Left lung (tissue), 10 donors: Measurements from ENCODE around the gene SENP3. TPM values are rescaled to one million over a fixed set of nuclear protein-coding genes. Genes with fewer than 3 reads are reported as not detected.
A peak's percentile ranks its signal among the peaks of the same experiment; 100 is the strongest.

Experiments used
- ATAC-seq: fragments of 200-7000 bp; cut with Tn5 transposase; one replicate; pipeline ENCODE4 v1.9.1; 2020; ENCODE audit warnings: moderate library complexity
- DNase-seq, 4 donors: peaks; one replicate each; pipeline ENCODE4 v3.0.0-alpha.2; 2013 to 2020
- H3K27ac ChIP-seq, 2 donors: fragments of 200-600 bp; sonication (generic) in 1 of 2; one replicate each; pipeline versions ENCODE4 v1.5.0 to v1.8.0; 2020 to 2021
- H3K27me3 ChIP-seq, 2 donors: fragments of 200-600 bp; sonication (generic) in 1 of 2; one replicate each; pipeline versions ENCODE4 v1.5.0 to v1.8.0; 2020 to 2021
- H3K36me3 ChIP-seq, 2 donors: fragments of 200-600 bp; sonication (generic) in 1 of 2; one replicate each; pipeline versions ENCODE4 v1.5.0 to v1.8.0; 2020 to 2021
- H3K4me1 ChIP-seq, 2 donors: fragments of 200-600 bp; one replicate each; pipeline ENCODE4 v1.8.0; 2021
- H3K4me3 ChIP-seq, 2 donors: fragments of 200-600 bp; sonication (generic) in 1 of 2; one replicate each; pipeline versions ENCODE4 v1.5.0 to v1.8.0; 2020 to 2021; ENCODE audit warnings: mild to moderate bottlenecking in 1 of 2
- H3K9me3 ChIP-seq, 2 donors: fragments of 200-600 bp; sonication (generic) in 1 of 2; one replicate each; pipeline versions ENCODE4 v1.5.0 to v1.8.0; 2020 to 2021
- CTCF ChIP-seq, 2 donors: fragments of 200-600 bp; sonication (generic) in 1 of 2; IDR thresholded peaks; one replicate each; pipeline versions ENCODE4 v1.5.0 to v1.8.0; 2021; ENCODE audit warnings: antibody characterized with exemption in 2 of 2
- intact Hi-C, 2 donors: fragments of 100-400 bp; cut with DNase I; formaldehyde crosslinking; loops; one replicate each; pipeline versions ENCODE4 v1.11.2 to v1.14.2; 2022
- polyA plus RNA-seq, 6 donors: library from polyadenylated mRNA; unstranded; fragments of 120-200 nt; gene quantifications; one replicate each; pipeline ENCODE4 v1.2.1, GENCODE V29; 2013; ENCODE audit not compliant: insufficient read length in 6 of 6
- total RNA-seq, 2 donors: library from RNA; stranded (reverse); fragmentation: NEBNext Ultra II Directional; extraction: Animal tissue kit (Norgen Biotek cat#: 25700); gene quantifications; one replicate each; pipeline ENCODE4 v1.2.1, GENCODE V29; 2021
- donor health status: DM: no; HTN: yes; CAD: no.
- donor health status: DM: no; HTN: no; CAD: no.

Gene SENP3
- total and polyA plus RNA-seq, 8 donors, result 43.5 to 72.5 (median 67.9) TPM

- Histone ChIP-seq H3K9me3 (no peaks in the 10 kb centered on the region), H3K4me3 (no peak overlapping the region), H3K4me1 (peaks cover 0 to 2% of the 10 kb centered on the region in 2 donors), H3K27me3 (no peaks in the 10 kb centered on the region), H3K27ac (no peak overlapping the region), H3K36me3 (no peaks in the 10 kb centered on the region)
- no peak for TF ChIP-seq CTCF (IDR thresholded peaks at IDR 0.05)
- peak in 1 of 4 donors; percentile 7 for DNase-seq
- ATAC-seq, result no peak
- intact Hi-C loops, result no loop called here
These were observed 59.1 kb downstream of the SENP3 start for GRCh38 chr17:7620835-7621234.

Other genes starting within 250 kb of the SENP3 start
Only the 30 nearest of the 31 such genes appear.
- gene NEURL4, start 232.6 kb upstream of the SENP3 start, total RNA-seq, result 10 to 100 TPM; 27.8 to 35.2 TPM
- gene NEURL4, start 232.6 kb upstream of the SENP3 start, polyA plus RNA-seq, result 10 to 100 TPM; 22.2 to 36.8 (median 27.9) TPM
- gene ACAP1, start 225.4 kb upstream of the SENP3 start, total RNA-seq, result 10 to 100 TPM in 1 of 2 donors, 1 to 10 TPM in 1; 9.9 to 51.4 TPM
- gene ACAP1, start 225.4 kb upstream of the SENP3 start, polyA plus RNA-seq, result 10 to 100 TPM in 2 of 6 donors, 1 to 10 TPM in 4; 6.7 to 11.3 (median 8.1) TPM
- 10 to 100 TPM; 10.3 to 10.7 TPM for gene KCTD11, start 209.8 kb upstream of the SENP3 start, total RNA-seq
- gene KCTD11, start 209.8 kb upstream of the SENP3 start, polyA plus RNA-seq, result 10 to 100 TPM in 3 of 6 donors, 1 to 10 TPM in 3; 8.3 to 13.1 (median 9.9) TPM
- not detected for gene TMEM95, start 206.8 kb upstream of the SENP3 start, total RNA-seq
- gene TMEM95, start 206.8 kb upstream of the SENP3 start, polyA plus RNA-seq, result not detected
- gene TNK1, start 180.8 kb upstream of the SENP3 start, total RNA-seq, result 1 to 10 TPM; 6.1 to 6.4 TPM
- gene TNK1, start 180.8 kb upstream of the SENP3 start, polyA plus RNA-seq, result 1 to 10 TPM; 5.3 to 8.7 (median 6.4) TPM
- gene PLSCR3, start 167.4 kb upstream of the SENP3 start, total RNA-seq, result 10 to 100 TPM; 42.0 to 42.7 TPM
- 10 to 100 TPM; 46.0 to 62.5 (median 57.7) TPM for gene PLSCR3, start 167.4 kb upstream of the SENP3 start, polyA plus RNA-seq
- 10 to 100 TPM; 50.7 to 56.0 TPM for gene TMEM256, start 157.8 kb upstream of the SENP3 start, total RNA-seq
- gene TMEM256, start 157.8 kb upstream of the SENP3 start, polyA plus RNA-seq, result 10 to 100 TPM; 70.7 to 75.7 (median 72.5) TPM
- 10 to 100 TPM; 14.8 to 20.1 TPM for gene NLGN2, start 154.1 kb upstream of the SENP3 start, total RNA-seq
- gene NLGN2, start 154.1 kb upstream of the SENP3 start, polyA plus RNA-seq, result 10 to 100 TPM; 25.3 to 34.4 (median 30.1) TPM
- not detected for gene SPEM1, start 141.6 kb upstream of the SENP3 start, total RNA-seq
- not detected for gene SPEM1, start 141.6 kb upstream of the SENP3 start, polyA plus RNA-seq
- not detected for gene SPEM2, start 136.3 kb upstream of the SENP3 start, total RNA-seq
- not detected for gene SPEM2, start 136.3 kb upstream of the SENP3 start, polyA plus RNA-seq
- gene SPEM3, start 133.1 kb upstream of the SENP3 start, total RNA-seq, result not detected
- gene SPEM3, start 133.1 kb upstream of the SENP3 start, polyA plus RNA-seq, result not detected
- gene TMEM102, start 126.5 kb upstream of the SENP3 start, total RNA-seq, result 1 to 10 TPM; 7.2 to 9.6 TPM
- 1 to 10 TPM; 2.1 to 3.3 (median 2.6) TPM for gene TMEM102, start 126.5 kb upstream of the SENP3 start, polyA plus RNA-seq
- 1 to 10 TPM in 1 of 2 donors, under 1 TPM in 1; 0.97 to 1.7 TPM for gene FGF11, start 122.4 kb upstream of the SENP3 start, total RNA-seq
- 1 to 10 TPM; 1.7 to 2.8 (median 2.3) TPM for gene FGF11, start 122.4 kb upstream of the SENP3 start, polyA plus RNA-seq
- 10 to 100 TPM; 10.6 to 12.1 TPM for gene CHRNB1, start 116.9 kb upstream of the SENP3 start, total RNA-seq
- 10 to 100 TPM in 2 of 6 donors, 1 to 10 TPM in 4; 7.0 to 10.3 (median 9.6) TPM for gene CHRNB1, start 116.9 kb upstream of the SENP3 start, polyA plus RNA-seq
- 10 to 100 TPM; 46.2 to 63.2 TPM for gene ZBTB4, start 82.3 kb upstream of the SENP3 start, total RNA-seq
- gene ZBTB4, start 82.3 kb upstream of the SENP3 start, polyA plus RNA-seq, result 10 to 100 TPM; 39.7 to 49.7 (median 42.8) TPM
- not detected for gene SLC35G6, start 80.5 kb upstream of the SENP3 start, total RNA-seq
- gene SLC35G6, start 80.5 kb upstream of the SENP3 start, polyA plus RNA-seq, result under 1 TPM; 0.17 to 0.35 (median 0.35) TPM
- gene POLR2A, start 77.6 kb upstream of the SENP3 start, total RNA-seq, result 100 to 1,000 TPM in 1 of 2 donors, 10 to 100 TPM in 1; 90.8 to 116 TPM
- 100 to 1,000 TPM in 4 of 6 donors, 10 to 100 TPM in 2; 97.2 to 118 (median 109) TPM for gene POLR2A, start 77.6 kb upstream of the SENP3 start, polyA plus RNA-seq
- 10 to 100 TPM; 48.5 to 50.5 TPM for gene TNFSF12, start 12.9 kb upstream of the SENP3 start, total RNA-seq
- 10 to 100 TPM; 23.6 to 30.7 (median 28.4) TPM for gene TNFSF12, start 12.9 kb upstream of the SENP3 start, polyA plus RNA-seq
- gene TNFSF13, start 3.2 kb upstream of the SENP3 start, total RNA-seq, result 10 to 100 TPM; 79.2 to 87.4 TPM
- gene TNFSF13, start 3.2 kb upstream of the SENP3 start, polyA plus RNA-seq, result 10 to 100 TPM; 13.5 to 21.9 (median 19.8) TPM
- gene CD68, start 17.7 kb downstream of the SENP3 start, total RNA-seq, result 100 to 1,000 TPM; 305 to 427 TPM
- gene CD68, start 17.7 kb downstream of the SENP3 start, polyA plus RNA-seq, result 10 to 100 TPM; 23.1 to 35.7 (median 30.5) TPM
- 10 to 100 TPM; 81.4 to 87.5 TPM for gene MPDU1, start 21.9 kb downstream of the SENP3 start, total RNA-seq
- 10 to 100 TPM; 77.8 to 96.1 (median 85.8) TPM for gene MPDU1, start 21.9 kb downstream of the SENP3 start, polyA plus RNA-seq
- under 1 TPM in 1 of 2 donors, not detected in 1; 0.31 TPM for gene SOX15, start 28.2 kb downstream of the SENP3 start, total RNA-seq
- gene SOX15, start 28.2 kb downstream of the SENP3 start, polyA plus RNA-seq, result 1 to 10 TPM; 1.5 to 2.0 (median 1.9) TPM
- 10 to 100 TPM; 30.6 to 34.6 TPM for gene FXR2, start 53.0 kb downstream of the SENP3 start, total RNA-seq
- 10 to 100 TPM; 35.9 to 47.5 (median 40.5) TPM for gene FXR2, start 53.0 kb downstream of the SENP3 start, polyA plus RNA-seq
- 10 to 100 TPM; 59.8 to 77.3 TPM for gene SAT2, start 65.9 kb downstream of the SENP3 start, total RNA-seq
- 10 to 100 TPM; 78.2 to 95.9 (median 87.2) TPM for gene SAT2, start 65.9 kb downstream of the SENP3 start, polyA plus RNA-seq
- under 1 TPM in 1 of 2 donors, not detected in 1; 0.50 TPM for gene SHBG, start 68.2 kb downstream of the SENP3 start, total RNA-seq
- gene SHBG, start 68.2 kb downstream of the SENP3 start, polyA plus RNA-seq, result 1 to 10 TPM in 5 of 6 donors, under 1 TPM in 1; 0.72 to 2.2 (median 1.3) TPM
- gene ATP1B2, start 89.0 kb downstream of the SENP3 start, total RNA-seq, result 1 to 10 TPM in 1 of 2 donors, under 1 TPM in 1; 0.68 to 2.4 TPM
- 10 to 100 TPM; 23.2 to 31.3 (median 28.7) TPM for gene ATP1B2, start 89.0 kb downstream of the SENP3 start, polyA plus RNA-seq
- 10 to 100 TPM; 50.9 to 54.3 TPM for gene TP53, start 125.6 kb downstream of the SENP3 start, total RNA-seq
- 10 to 100 TPM; 77.9 to 90.4 (median 82.3) TPM for gene TP53, start 125.6 kb downstream of the SENP3 start, polyA plus RNA-seq
- gene WRAP53, start 126.6 kb downstream of the SENP3 start, total RNA-seq, result 10 to 100 TPM in 1 of 2 donors, 1 to 10 TPM in 1; 9.4 to 10.6 TPM
- 10 to 100 TPM; 13.3 to 16.0 (median 14.0) TPM for gene WRAP53, start 126.6 kb downstream of the SENP3 start, polyA plus RNA-seq
- 1 to 10 TPM; 1.2 to 3.1 TPM for gene EFNB3, start 143.3 kb downstream of the SENP3 start, total RNA-seq
- 10 to 100 TPM; 23.4 to 34.1 (median 32.1) TPM for gene EFNB3, start 143.3 kb downstream of the SENP3 start, polyA plus RNA-seq
- gene DNAH2, start 155.8 kb downstream of the SENP3 start, total RNA-seq, result 1 to 10 TPM in 1 of 2 donors, under 1 TPM in 1; 0.67 to 3.4 TPM
- 1 to 10 TPM; 1.2 to 4.5 (median 2.6) TPM for gene DNAH2, start 155.8 kb downstream of the SENP3 start, polyA plus RNA-seq